Measurements from ENCODE around the gene TTC38.
A peak's percentile ranks its signal among the peaks of the same experiment; 100 is the strongest.
"Not testable (repeated sequence)": the region's sequence is repeated elsewhere in the genome, so short reads cannot be mapped to it uniquely, and the experiment has no call there.

TTC38 gene

DNA sequence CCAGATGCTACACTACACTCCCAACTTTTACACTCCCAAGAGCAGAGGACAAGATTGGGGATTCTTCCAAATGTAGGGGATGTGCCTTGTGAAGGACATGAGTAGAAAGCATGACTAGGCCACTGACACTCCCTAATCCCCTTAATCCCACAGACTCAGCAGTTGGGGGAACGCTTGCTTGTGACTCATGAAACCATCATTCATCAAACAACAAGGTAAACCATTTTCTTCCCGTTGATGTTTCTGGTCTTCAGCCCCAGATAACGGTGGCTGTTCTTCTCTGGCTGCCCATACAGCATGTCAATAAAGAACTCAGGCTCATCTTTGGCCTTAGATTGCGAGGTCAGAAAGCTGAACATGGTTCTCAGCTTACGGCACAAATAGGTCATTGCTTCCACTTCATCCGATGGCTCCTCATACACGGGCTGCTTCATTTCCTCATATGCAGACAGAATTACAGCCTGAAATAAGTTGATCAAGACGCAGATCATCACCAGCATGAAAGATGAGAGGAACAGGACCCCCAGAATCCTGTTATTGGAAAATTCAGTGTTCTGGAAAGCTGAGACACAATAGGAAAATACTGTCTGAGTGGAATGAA is 11.3 kb upstream of the TTC38 start:
- Mint-ChIP-seq H3K27ac (no peak overlapping the region), H3K4me1 (peaks cover 24% of the 10 kb centered on the region), H3K9me3 (peaks cover 4% of the 10 kb centered on the region), H3K36me3 (ENCODE audit: low read depth) (peaks cover 4% of the 10 kb centered on the region), H3K4me3 (no peak overlapping the region), H3K27me3 (peaks cover 31% of the 10 kb centered on the region)
- ATAC-seq (no peak), DNase-seq (no peak)

DNA sequence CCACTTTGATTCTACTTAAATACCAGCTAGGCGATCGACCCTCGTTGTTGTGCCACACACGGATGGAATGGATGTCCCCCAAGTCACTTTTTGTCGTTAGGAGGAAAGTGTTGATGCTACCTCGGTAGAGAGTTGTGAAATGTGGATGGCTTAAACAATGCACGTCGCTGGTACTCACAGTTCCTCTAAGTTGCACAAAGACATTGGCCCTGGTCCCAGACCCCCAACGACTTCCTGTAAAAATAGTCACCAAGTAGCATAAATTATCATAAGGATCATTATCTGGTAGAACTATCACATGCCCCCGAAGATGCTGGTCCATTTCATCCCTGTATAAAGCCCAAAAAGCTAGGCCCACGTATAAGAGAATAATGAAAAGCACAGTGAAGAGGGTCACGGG is 8.4 kb upstream of the TTC38 start:
- H3K27ac Mint-ChIP-seq: no peak overlapping the region
- ATAC-seq (no peak), DNase-seq (no peak)
- H3K4me3 Mint-ChIP-seq: no peak overlapping the region
- peaks cover 53% of the 10 kb centered on the region for H3K27me3 Mint-ChIP-seq
- H3K36me3 Mint-ChIP-seq (ENCODE audit: low read depth): no peaks in the 10 kb centered on the region
- H3K4me1 Mint-ChIP-seq: peaks cover 5% of the 10 kb centered on the region
- peaks cover 4% of the 10 kb centered on the region for H3K9me3 Mint-ChIP-seq

DNA sequence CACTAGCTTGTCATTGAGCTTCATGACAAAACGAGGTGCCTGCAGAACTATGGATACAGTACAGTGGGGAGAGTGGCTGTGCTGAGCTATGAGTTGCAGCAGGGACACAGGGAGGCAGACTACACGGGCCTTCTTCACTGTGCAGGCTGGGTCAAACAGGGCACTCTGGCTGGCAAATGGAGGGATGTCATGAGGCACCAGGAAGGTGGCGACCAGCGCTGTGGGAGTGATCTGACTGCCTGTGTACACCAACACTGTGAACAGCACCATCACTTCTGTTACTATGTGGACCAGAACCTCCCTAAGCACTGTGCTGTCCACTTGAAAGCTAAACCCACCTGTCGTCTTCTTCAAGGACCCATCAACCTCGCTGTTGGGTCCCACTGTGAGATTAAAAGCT is 7.8 kb upstream of the TTC38 start:
- Mint-ChIP-seq H3K27me3 (peaks cover 56% of the 10 kb centered on the region), H3K27ac (no peak overlapping the region), H3K9me3 (peaks cover 4% of the 10 kb centered on the region), H3K36me3 (ENCODE audit: low read depth) (no peaks in the 10 kb centered on the region), H3K4me1 (peaks cover 1% of the 10 kb centered on the region), H3K4me3 (no peak overlapping the region)
- no peak for DNase-seq
- ATAC-seq: no peak

DNA sequence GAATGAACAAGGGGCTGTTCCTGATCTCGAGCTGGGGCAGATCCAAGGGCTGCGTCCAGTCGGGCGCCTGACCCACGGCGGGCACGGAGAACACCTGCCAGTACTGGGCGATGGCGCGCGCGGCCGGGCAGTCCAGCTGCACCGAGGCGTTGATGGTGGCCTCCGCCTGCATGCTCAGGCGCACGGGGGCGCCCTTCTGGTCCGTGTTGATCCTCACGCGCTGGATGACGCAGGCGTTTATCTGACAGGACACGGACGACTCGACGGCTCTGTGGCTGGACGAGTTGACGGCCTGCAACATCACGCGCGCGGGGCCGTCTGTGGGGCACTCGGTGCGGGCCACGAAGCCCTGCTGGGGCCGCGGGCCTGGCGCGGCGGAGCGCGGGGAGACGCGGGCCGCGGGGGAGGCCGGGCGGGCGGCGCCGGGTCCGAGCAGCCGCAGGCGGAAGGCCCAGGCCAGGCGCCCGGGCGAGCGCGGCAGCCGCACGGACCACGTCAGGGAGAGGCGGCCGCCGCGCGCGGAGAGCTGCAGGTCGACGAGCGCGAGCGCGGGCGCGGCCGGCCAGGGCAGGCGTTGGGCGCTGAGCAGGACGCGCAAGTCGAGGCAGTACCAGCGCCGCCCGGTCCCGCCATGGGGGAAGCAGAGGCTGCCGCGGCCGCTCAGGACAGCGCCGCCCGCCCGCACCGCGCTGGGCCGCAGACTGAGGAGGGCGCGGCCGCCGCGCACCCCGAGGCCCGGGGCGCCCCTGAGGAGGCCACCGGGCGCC is 5.2 kb upstream of the TTC38 start:
- peaks cover 6% of the 10 kb centered on the region for H3K4me1 Mint-ChIP-seq

DNA sequence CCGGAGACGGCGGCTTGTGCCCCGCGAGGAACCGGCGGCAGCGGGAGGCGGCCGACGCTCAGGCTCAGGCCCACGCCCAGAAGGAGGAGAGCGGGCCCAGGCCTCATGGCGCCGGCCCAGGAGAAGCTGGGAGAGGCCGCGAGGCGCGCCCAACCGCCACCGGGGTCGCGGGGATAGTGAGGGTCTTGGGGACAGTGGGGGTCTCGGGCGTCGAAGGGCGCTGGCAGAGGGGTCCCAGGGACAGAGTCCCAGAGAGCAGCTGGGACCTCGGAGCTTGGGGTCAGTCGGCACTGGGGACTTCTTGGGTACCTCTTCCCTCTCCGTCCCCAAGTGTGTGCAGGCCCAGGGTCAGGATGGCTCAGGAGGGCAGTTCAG is 4.6 kb upstream of the TTC38 start, which contains the start of gene PKDREJ:
Gene PKDREJ (minus strand): TSS at position 128 of the 375 bp plus-strand sequence. CDS start 21 bp downstream, at position 107.
- Mint-ChIP-seq H3K9me3 (peaks cover 9% of the 10 kb centered on the region), H3K4me3 (no peak within 1 kb of the TSS), H3K36me3 (ENCODE audit: low read depth) (no peaks in the 10 kb centered on the region), H3K27me3 (peaks cover 63% of the 10 kb centered on the region), H3K27ac (no peak within 1 kb of the TSS), H3K4me1 (peaks cover 7% of the 10 kb centered on the region)
- no peak for ATAC-seq
- DNase-seq: no peak

More for the DNA sequence above, 5.2 kb upstream of the TTC38 start:
- DNase-seq (peak; percentile 57), ATAC-seq (peak; percentile 33)
- Mint-ChIP-seq H3K27ac (no peak overlapping the region), H3K27me3 (peaks cover 64% of the 10 kb centered on the region), H3K9me3 (peaks cover 13% of the 10 kb centered on the region), H3K4me3 (no peak overlapping the region), H3K36me3 (ENCODE audit: low read depth) (no peaks in the 10 kb centered on the region)

DNA sequence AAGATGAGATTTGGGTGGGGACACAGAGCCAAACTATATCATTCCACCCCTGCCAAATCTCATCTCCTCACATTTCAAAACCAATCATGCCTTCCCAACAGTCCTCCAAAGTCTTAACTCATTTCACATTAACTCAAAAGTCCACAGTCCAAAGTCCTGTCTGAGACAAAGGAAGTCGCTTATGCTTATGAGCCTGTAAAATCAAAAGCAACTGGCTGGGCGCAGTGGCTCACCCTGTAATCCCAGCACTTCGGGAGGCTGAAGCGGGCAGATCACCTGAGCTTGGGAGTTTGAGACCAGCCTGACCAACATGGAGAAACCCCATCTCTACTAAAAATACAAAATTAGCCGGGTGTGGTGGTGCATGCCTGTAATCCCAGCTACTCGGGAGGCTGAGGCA is 3.3 kb upstream of the TTC38 start:
- not testable (repeated sequence) for H3K4me3 Mint-ChIP-seq; ATAC-seq; H3K36me3 Mint-ChIP-seq (ENCODE audit: low read depth); DNase-seq; H3K27ac Mint-ChIP-seq; H3K9me3 Mint-ChIP-seq
- Mint-ChIP-seq H3K4me1 (peaks cover 11% of the 10 kb centered on the region), H3K27me3 (peaks cover 51% of the 10 kb centered on the region)

DNA sequence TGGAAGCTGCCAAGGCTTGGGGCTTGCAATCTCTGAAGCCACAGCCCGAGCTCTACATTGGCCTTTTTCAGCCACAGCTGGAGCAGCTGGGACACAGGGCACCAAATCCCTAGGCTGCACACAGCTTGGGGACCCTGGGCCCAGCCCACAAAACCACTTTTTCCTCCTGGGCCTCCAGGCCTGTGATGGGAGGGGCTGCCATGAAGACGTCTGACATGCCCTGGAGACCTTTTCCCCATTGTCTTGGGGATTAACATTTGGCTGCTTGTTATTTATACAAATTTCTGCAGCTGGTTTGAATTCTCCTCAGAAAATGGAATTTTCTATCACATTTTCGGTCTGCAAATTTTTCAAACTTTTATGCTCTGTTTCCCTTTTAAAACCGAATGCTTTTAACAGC is 2.2 kb upstream of the TTC38 start:
- DNase-seq, H3K4me3 Mint-ChIP-seq: not testable (repeated sequence)
- peaks cover 13% of the 10 kb centered on the region for H3K4me1 Mint-ChIP-seq

DNA sequence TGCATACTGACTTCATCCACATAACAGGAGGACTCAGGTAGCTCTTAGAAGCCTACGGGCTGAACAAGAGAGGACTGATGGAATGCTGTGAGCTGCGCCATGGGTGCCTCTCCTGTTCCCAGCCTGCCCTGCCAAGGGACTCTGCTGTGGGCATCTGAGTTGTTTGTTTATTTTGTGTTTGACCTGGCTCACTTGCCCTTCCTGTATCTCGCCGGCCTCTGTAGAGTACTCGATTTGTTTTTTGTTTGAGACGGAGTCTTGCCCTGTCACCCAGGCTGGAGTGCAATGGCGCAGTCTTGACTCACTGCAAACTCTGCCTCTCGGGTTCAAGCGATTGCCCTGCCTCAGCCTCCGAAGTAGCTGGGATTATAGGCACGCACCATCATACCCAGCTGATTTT is 1.8 kb downstream of the TTC38 start:
- Mint-ChIP-seq H3K9me3 (peaks cover 9% of the 10 kb centered on the region), H3K4me1 (peaks cover 12% of the 10 kb centered on the region), H3K27me3 (peaks cover 9% of the 10 kb centered on the region), H3K27ac (no peak overlapping the region), H3K36me3 (ENCODE audit: low read depth) (no peaks in the 10 kb centered on the region), H3K4me3 (no peak overlapping the region)
- DNase-seq (no peak), ATAC-seq (no peak)

More for the DNA sequence above, 2.2 kb upstream of the TTC38 start:
- H3K27ac Mint-ChIP-seq; H3K9me3 Mint-ChIP-seq; ATAC-seq; H3K36me3 Mint-ChIP-seq (ENCODE audit: low read depth): not testable (repeated sequence)
- H3K27me3 Mint-ChIP-seq: peaks cover 42% of the 10 kb centered on the region

DNA sequence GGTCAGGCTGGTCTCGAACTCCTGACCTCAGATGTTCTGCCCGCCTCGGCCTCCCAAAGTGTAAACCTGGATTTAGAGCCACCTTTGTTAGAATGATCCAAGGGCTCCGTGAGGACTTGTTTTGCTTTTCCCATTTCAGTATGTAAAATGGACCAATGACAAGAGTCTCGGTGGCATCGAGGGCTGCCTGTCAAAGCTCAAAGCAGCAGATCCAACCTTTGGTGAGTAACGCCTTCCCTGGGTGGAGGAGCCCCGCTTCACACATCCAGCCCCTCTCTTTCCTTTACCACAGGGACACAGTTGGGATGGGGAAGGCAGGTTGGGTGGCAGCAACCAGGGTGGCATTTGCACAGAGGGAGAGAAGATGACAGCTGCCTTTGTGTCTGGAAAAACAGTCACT is 4.4 kb downstream of the TTC38 start:
- H3K36me3 Mint-ChIP-seq (ENCODE audit: low read depth): peaks cover 7% of the 10 kb centered on the region
- no peaks in the 10 kb centered on the region for H3K27me3 Mint-ChIP-seq
- H3K4me3 Mint-ChIP-seq: no peak overlapping the region
- peaks cover 10% of the 10 kb centered on the region for H3K4me1 Mint-ChIP-seq
- H3K9me3 Mint-ChIP-seq: no peaks in the 10 kb centered on the region
- ATAC-seq (no peak), DNase-seq (no peak)
- H3K27ac Mint-ChIP-seq: no peak overlapping the region

DNA sequence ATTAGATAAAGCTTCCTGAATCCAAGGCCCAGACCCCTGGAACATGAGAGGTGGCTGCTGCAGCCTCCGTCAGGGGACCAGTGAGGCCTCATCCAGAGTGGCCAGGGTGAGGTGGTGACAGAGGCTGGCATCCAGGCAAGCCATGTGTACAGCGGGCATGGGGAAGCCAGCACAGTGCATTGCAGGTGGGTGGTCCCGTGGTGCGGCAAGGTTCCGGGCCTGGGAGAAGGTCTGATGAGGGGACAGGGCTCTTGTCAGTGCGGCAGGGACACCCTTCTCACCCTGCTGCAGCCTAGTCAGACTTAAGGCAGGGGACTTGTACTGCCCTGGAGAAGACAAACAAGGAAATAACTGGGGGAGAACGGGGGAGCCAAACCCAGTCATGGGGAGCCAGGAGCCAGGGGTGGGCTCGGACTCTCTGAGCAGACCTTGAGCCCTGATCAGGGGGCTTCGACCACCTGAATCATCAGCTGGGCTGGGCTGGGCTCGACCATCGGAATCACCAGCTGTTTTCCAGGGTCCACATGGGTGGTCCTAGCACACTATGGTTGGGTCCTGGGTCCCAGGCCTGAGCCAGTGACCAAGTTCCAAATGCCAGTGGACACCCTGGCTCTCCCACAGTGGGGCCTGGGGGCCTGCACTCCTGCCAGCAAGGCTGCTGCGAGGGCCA is 5.1 kb downstream of the TTC38 start:
- H3K27ac Mint-ChIP-seq: no peak overlapping the region
- peaks cover 7% of the 10 kb centered on the region for H3K4me1 Mint-ChIP-seq
- H3K27me3 Mint-ChIP-seq: no peaks in the 10 kb centered on the region
- DNase-seq (no peak), ATAC-seq (no peak)
- H3K36me3 Mint-ChIP-seq (ENCODE audit: low read depth): peaks cover 7% of the 10 kb centered on the region
- H3K9me3 Mint-ChIP-seq: no peaks in the 10 kb centered on the region
- H3K4me3 Mint-ChIP-seq: no peak overlapping the region

DNA sequence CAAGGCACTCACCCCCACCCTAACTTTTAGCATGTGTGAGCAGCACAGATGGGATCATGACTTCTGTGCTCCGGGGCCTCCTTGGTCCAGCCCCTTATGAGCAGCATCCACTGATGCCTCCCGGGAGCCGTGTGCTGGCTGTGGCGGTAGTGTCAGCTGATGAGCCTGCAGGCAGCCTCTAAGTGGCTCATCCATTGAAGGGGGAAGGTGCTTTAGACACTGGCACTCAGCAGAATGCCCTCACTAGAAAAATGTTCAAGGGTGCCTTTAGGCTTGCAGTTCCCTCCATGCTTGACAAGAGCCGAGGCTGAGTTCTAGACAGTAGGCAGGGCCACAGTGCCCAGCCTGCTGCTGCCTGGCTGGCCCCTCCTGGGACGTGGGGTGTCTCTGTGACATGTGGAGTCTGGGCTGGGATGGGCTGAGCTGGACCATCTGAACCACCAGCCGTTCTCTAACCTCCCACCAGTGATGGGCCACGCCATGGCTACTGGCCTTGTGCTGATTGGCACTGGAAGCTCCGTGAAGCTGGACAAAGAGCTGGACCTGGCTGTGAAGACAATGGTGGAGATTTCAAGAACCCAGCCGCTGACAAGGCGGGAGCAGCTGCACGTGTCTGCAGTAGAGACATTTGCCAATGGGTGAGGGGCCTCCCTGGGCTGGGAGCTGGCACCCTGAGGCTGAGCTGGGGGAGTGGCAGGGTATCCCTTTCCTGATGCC is 5.8 kb downstream of the TTC38 start:
- DNase-seq (no peak), ATAC-seq (no peak)
- peaks cover 9% of the 10 kb centered on the region for H3K36me3 Mint-ChIP-seq (ENCODE audit: low read depth)
- H3K4me3 Mint-ChIP-seq: no peak overlapping the region
- no peaks in the 10 kb centered on the region for H3K27me3 Mint-ChIP-seq
- peaks cover 3% of the 10 kb centered on the region for H3K4me1 Mint-ChIP-seq
- H3K9me3 Mint-ChIP-seq: no peaks in the 10 kb centered on the region
- no peak overlapping the region for H3K27ac Mint-ChIP-seq

DNA sequence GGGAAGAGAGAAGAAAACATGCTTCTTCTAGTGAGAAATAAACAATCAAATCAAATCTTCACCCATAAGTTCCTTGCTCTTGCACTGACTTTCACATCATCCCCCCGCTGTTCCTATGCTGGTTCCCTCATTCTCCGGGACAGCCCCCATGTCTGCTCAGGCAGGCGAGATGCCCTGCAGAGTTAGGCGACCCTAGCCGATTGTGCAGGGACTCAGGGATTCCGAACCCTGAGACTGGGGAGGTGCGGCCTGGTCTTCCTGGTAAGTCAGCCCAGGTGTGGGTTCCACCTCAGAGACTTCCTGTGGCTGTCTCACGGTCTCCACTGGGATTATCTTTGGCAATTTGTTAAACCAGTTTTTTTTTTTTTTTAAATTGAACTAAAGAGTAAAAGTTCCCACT is 6.6 kb downstream of the TTC38 start:
- no peak for ATAC-seq
- no peak overlapping the region for H3K27ac Mint-ChIP-seq
- DNase-seq: no peak
- H3K9me3 Mint-ChIP-seq: no peaks in the 10 kb centered on the region
- no peaks in the 10 kb centered on the region for H3K27me3 Mint-ChIP-seq
- peaks cover 9% of the 10 kb centered on the region for H3K36me3 Mint-ChIP-seq (ENCODE audit: low read depth)
- H3K4me1 Mint-ChIP-seq: peaks cover 3% of the 10 kb centered on the region
- H3K4me3 Mint-ChIP-seq: no peak overlapping the region

DNA sequence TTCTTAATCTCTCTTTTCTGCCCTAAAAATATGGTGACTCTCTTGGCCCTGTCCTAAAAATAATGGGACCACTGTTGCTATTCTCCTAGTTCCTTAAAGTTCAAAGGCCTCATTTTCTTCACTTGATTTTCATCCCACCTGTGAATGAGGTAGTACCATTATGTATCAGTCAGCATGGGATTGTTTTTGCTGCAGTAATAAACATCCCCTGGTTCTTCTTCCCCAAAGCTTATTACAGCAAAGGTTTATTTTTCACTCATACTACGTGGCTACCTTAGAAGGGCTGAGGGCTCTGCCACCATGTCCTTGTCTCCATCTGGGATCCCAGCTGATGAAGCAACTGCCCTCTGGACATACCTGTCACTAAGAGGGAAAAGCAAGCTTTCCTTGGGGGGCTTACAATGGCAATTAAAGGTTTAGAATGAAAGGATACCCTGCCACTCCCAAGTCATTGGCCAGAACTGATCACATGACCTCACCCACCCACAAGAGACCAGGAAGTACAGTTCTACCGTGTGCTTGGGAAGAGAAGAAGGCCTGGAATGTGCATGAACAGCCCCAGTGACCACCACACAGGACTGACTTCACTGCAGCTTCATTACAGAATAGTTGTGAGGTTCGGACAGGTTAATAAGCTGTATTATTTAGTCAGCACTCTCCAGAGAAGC is 7.8 kb downstream of the TTC38 start:
- ATAC-seq (no peak), DNase-seq (no peak)
- no peaks in the 10 kb centered on the region for H3K9me3 Mint-ChIP-seq
- H3K27ac Mint-ChIP-seq: no peak overlapping the region
- no peaks in the 10 kb centered on the region for H3K27me3 Mint-ChIP-seq
- H3K4me1 Mint-ChIP-seq: no peaks in the 10 kb centered on the region
- no peak overlapping the region for H3K4me3 Mint-ChIP-seq
- H3K36me3 Mint-ChIP-seq (ENCODE audit: low read depth): peaks cover 9% of the 10 kb centered on the region

DNA sequence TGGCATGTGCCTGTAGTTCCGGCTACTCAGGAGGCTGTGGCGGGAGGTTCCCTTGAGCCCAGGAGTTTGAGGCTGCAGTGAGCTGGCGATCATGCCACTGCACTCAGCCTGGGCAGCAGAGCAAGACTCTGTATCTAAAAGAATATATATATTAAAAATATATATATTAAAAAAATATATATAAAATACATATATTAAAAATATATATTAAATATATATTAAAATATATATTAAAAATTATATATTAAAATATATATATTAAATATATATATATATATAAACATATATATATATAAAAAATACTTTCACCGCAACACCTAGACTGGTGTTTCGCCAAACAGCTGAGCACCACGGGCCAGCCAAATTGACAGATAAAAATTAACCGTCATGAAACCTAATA is 8.8 kb downstream of the TTC38 start:
- peaks cover 9% of the 10 kb centered on the region for H3K36me3 Mint-ChIP-seq (ENCODE audit: low read depth)
- H3K27ac Mint-ChIP-seq: no peak overlapping the region
- no peaks in the 10 kb centered on the region for H3K27me3 Mint-ChIP-seq
- H3K4me1 Mint-ChIP-seq: no peaks in the 10 kb centered on the region
- no peak overlapping the region for H3K4me3 Mint-ChIP-seq
- DNase-seq: no peak
- no peaks in the 10 kb centered on the region for H3K9me3 Mint-ChIP-seq
- no peak for ATAC-seq
